Measurements from ENCODE around the gene PDCD6IP.
"Not testable (repeated sequence)": the region's sequence is repeated elsewhere in the genome, so short reads cannot be mapped to it uniquely, and the experiment has no call there.

PDCD6IP gene

DNA sequence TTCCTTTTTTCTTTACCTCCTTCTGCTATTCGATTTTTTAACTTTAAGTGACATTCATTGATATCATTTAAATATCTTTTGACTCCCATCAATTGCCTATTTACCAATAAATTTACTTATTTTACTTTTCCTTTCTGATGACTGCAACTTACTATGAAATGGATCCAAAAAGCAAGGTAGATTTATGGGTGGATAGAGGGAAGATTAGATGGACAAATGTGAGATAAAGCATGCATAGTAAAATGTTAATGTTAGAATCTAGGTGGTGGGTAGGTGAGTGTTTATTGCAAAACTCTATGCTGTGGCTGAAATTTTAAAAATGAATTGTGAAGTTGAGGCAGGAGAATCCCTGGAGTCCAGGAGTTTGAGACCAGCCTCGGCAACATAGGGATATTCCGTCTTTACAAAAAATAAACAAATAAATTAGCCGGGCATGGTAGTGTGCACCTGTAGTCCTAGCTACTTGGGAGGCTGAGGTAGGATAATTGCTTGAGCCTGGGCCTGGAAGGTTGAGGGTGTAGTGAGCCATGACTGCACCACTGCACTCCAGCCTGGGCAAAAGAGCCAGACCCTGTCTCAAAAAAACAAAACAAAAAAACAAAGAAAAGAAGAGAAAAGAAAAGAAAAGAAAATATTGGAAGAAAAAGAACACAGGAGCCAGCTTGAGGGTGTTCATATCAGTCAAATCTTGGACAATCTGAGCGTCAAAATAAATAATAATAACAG is 6.1 kb upstream of the PDCD6IP start:
- DNase-seq: no peak

DNA sequence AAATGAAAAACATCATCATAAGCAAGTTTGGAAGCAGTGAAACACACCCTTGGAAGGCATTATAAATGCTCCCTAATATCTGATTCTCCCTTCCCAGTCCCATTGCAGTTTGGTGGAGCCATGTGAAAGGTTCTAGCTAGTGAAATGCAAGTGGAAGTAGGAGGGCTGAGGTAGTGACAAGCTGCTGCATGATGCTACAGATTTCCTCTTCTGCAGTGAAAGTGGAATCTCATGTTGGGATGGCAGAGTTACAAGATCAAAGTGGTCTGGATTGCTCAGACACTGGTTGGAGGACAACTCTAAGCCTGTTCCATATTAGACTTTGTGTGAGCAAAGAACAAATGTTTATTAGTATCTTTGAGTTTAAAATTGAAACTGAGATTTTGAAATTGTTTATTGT is 3.3 kb upstream of the PDCD6IP start:
- DNase-seq: no peak

DNA sequence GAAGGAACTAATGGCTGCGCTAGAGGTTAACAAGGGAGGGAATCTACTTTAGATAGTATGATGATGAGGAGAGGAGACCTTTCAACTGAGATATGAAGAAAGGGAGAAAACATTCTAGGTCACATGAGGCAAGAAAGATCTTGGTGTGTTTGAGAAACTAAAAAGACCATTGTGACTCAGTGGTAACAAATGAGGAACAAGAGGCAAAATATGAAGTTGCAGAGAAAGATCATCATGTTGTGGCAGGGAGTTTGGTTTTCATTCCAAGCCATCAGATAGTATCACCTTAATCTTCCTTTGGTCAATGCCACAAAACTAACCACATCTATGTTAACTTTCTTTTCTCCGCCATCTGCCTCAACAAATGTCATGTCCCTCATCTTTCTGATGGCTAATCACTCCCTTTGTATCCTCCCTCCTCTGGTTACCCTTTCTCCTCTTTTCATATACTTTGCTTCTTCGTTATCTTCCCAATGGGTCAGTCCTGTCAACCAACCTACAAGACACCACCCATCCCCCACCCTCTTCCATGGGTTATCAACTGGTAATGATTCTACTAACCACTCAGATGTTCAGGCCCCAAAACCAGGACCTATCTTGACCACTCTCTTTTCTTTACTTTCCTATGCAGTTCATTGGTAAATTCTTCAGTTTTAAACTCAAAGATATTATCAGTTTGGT is 2.4 kb upstream of the PDCD6IP start:
- DNase-seq: no peak

DNA sequence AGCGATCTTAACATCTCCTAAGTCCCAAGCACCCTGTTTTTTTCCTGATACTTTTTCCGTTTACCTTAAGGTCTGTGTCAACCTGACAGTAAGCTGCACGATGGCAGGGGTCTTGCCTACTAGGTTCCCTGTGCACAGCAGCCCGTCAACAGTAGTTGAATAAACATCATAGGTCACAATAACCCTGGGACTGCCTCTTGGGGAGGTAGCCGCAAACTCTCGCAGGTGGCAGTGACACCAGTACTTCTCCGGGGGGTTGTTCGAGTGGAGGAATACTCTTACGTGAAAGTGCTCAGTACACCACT is 365 bp upstream of the PDCD6IP start:
- no peak for DNase-seq

DNA sequence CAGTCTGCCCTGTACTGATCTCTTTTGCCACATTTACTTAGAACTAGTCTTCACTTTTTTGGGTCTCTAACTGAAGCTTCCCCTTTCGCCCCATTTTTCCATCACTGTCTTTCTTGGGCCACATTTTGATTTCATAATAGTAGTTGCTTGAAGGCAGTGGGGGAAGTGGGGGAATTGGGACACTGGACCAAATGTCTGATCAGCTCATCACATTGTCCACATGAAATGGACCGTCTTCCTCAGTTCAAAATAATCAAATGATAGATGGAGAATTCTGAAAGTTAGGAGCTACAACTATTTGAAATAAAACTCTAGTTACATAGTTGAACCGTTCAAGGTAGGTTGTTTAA is 747 bp downstream of the PDCD6IP start:
- no peak for DNase-seq

DNA sequence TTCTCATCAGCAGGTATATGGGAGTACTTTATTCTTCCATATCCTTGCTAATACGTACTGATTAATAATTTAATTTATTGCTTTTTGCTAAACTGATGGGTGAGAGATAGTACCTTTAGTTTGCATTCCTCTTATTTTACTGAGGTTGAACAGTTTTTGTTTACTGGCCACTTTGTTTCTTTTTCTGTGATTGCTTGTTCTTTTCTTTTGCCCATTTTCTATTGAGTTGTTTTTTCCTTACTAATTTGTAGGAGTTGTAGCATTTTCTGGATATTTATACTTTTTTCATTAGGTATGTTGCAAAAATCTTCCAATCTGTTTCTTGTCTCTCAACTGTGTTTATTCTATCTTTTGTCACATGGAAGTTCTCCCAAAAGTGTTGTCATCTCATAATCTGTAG is 4.8 kb downstream of the PDCD6IP start:
- DNase-seq: no peak

DNA sequence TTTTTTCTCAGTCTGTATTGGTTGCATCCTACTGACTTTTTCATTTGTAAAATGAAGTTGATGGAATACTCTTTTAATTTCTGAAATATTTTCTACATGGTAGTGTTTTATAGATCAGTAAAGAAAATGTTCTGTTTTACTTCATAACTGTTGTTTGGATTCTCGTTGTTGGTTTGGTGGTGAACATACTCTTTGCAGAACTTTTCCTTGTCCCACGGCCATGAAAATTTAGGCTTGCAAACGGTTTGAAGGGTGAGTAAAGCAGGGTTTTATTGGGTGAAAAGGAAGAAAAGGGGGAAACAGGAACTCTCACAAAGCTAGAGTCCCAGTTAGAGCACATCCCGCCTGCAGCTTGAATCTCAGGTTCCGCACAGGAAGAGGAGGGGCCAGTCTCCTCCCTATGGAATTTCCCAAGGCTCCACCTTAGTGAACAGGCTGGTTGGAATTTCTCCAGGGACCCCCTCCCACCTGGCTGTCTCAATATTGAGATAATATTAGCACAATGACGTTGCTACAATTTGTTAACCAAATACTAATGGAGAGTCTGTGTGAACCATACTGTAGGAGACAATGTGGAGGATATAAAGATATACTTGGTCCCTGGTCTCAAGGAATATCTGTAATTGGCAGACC is 5.6 kb downstream of the PDCD6IP start:
- DNase-seq: no peak

DNA sequence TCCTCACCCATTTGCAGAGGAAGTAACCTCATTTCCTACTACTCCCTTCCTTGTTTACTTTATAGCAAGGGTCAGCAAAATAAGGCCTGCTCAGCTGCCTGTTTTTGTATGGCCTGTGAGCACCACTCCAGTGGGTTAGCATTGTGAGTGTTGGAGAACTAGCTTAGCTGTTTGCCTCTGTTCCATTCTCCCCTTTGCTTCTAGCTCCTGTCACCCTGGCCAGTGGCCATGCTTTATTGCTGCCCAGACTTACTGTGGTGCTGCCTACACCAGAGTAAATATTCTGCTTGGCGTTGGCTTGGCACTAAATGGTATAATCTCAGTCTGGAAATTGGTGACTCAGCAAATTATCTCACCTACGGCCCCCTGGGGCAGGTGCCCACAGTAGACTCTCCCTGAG is 8.8 kb downstream of the PDCD6IP start:
- no peak for DNase-seq

DNA sequence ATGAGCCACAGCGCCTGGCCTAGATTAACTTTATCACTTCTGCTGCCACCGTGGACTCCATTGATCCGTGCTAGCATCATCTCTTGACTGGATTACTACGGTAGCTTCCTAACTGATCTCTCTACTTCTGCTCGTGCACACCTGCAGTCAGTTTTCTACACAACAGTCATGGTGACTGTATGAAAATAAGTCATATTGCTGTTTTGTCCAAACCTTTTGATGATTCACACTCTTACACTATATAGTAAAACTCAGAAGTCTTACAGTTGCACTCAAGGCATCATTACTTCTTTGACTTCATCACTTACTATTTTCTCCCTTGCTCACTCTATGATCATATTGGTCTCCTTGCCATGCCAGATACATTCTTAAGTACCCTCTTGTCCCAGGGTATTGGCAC is 10.1 kb downstream of the PDCD6IP start:
- DNase-seq: no peak

DNA sequence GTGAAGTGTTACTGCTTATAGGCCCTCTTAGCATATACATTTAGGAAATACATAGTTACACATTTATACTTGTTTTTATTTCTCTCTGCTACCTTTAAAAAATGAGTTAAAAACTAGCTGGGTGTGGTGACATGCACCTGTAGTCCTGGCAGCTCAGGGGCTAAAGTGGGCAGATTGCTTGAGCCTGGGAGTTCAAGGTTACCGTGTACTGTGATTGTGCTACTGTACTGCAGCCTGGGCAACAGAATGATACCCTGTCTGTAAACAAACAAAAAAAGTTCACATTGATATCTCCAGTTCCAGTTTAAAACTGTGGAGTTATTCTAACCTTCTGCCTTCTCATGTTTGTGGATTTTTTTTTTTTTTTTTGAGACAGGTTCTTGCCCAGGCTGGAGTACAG is 12.1 kb downstream of the PDCD6IP start:
- DNase-seq: no peak

DNA sequence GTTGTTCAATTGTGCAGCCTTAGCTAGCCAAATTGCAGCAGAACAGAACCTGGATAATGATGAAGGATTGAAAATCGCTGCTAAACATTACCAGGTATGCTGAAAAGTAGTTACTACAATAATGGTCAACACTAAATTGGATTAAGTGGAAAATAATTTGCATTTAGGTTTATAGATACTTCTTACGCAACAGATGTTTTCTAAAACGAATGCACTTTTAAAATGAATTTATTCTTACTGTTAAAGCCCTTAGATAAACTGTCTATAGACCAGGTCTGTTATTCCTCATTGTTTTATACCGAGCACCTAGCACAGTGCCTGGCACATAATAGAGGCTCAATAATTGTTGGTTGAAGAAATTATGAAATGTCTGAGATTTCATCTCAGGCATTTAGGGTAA is 23.6 kb downstream of the PDCD6IP start:
- DNase-seq: no peak

DNA sequence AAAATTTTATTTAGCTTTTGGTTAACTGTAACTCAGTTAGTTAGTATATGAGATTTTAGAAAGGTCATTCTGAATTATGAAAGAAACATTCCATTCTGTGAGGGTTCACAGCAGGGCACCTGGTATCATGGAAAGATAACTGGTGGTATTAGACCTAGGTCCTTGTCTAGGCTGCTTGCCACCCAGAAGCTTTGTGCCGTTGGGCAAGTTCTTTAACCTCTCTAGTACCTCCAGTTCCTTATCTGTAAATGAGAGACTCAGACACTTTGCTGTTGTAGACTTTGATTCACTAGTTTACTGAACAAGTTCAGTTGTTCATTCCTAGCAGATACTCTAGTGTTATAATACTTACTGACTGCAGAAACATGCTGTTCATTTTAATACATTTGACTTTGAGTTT is 25.4 kb downstream of the PDCD6IP start:
- no peak for DNase-seq

DNA sequence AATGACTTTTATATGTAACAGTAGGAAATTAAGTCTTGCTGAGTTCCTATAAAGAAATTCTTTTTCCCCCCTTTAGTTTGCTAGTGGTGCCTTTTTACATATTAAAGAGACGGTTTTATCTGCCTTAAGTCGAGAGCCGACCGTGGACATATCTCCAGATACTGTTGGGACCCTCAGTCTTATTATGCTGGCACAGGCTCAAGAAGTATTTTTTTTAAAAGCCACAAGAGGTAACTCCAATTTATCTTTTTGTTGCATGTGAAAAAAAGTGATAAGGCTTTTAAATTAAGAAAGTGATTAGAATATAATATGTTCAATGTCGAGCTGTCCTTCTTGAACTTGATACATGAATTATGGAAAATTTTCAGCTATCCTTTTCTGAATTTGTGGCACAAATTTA is 26.7 kb downstream of the PDCD6IP start:
- DNase-seq: no peak

DNA sequence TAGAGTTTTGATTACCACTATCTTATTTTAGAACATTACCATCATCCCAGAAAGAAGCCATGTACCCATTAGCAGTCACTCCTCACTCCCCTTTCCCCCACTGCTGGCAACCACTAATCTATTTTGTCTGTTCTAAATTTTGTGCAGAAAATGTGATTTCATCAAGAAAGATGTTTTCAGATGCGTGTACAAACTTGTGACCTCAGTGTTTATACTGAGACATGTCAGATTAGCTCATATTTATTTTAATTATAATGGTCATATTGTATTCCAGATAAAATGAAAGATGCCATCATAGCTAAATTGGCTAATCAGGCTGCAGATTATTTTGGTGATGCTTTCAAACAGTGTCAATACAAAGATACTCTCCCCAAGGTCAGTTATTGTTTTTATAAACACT is 27.8 kb downstream of the PDCD6IP start:
- no peak for DNase-seq

DNA sequence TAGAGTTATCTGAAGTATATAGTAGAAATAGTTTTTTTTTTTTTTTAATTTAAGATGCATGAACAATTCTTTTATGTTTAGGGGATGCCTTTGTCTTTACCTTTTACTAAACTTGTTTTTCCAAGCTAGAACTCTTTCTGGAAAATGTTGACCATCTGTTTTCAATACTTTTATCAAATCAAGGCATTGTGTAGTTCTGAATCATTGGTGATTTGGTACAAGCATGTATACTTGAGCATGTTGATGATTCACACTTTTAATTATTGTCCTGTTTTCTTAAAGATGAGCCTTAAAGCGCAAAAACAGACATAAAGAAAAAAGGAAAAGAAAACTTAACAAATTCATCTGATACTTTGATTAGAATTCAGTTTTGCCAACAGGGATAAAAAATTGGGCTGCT is 28.3 kb downstream of the PDCD6IP start:
- DNase-seq: no peak

DNA sequence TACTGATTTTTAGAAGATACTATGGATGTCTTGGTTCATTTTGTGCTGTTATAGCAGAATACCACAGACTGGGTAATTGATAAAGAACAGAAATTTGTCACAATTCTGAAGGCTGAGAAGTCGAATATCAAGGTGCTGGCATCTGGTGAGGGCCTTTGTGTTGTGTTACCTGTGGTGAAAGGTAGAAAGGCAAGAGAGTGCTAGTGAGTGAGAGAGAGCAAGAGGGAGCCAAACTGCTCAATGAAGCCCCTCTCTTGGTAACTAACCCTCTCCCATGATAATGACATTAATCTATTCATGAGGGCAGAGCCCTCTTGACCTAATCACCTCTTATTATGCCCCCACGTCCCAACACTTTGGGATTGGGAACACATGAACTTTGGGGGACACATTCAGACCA is 31.3 kb downstream of the PDCD6IP start:
- DNase-seq: no peak

DNA sequence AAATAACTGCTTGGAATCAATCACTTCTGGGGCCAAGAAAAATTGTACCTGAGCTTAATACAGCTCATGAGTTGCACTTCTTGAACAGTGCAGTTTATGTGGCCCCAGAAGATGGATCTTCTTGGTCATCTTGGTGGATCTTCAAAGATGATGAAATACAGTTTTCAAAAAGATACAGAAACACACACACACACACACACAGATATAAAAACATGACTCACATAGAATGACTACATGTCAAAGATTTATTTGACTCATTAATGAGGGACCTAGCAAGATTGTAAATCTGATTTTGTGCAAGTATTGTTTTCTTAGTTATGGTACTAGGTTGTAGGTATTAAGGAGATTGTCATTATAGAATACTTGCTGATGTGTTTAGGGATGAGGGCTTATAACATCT is 32.6 kb downstream of the PDCD6IP start:
- DNase-seq: no peak

DNA sequence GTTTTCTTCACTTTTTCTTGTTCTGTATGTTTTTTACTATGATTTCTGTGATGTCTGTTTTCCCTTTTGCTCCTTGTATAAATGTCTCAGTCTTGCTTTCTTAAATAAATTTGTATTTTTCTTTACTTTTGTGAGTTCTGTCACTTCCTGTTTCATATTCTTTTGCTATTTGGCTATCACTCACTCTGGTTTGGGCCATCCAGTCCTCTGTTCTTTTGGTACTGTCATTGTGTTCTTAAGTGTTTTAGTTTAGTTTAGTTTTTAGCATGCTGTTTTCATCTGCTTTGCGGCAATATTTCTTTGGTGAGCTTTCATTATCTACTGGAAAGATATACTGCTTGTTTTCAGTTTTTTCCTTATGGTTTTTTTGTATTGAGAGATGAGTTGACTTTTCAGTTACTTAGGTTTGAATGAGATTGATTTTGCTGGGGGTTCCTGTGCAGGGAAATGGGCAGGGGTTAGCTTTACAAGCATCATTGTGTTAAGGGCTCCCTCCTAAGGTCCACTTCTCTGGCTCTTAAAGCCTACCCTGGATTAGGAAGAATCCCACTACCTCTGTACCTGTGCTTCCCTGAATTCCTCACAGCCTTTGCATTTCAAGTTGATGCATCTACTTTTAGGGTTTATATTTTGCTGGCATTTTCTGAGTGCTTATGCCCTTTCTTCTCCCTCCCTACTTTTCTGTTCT is 35.1 kb downstream of the PDCD6IP start:
- DNase-seq: no peak

DNA sequence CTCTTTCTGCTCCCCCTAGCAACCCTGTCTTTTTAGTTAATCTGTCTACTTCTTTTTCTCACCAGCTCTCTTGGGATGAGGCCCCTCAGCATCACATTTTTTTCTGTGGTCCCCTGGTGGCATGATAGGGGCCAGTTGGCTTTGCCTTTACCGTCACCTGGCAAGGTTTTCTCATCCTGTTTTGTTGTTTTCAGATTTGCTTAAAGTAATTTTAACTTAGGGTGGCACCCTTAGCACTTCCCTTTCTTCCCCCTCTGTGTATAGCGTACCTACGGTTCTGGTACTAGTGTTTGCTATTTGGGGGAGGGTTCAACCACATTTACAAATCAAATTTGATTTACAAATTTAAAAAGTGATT is 35.6 kb downstream of the PDCD6IP start:
- DNase-seq: no peak

DNA sequence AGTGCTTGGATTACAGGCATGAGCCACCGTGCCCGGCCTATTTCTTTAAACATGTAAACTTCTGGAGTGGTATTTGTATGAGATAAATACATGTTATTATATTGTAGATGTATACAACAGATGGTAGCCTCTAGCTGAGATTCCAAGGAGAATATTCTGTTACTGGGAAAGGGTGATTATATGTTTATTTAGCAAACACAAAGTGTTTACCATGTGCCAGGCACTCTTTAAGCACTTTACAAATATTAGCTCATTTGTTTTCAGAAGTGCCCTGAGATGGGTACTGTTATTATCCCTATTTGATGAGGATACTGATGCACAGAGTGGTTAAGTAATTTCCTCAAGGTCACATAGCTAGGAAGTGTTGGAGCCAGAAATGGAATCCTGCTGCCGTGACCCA is 38.8 kb downstream of the PDCD6IP start:
- not testable (repeated sequence) for DNase-seq

DNA sequence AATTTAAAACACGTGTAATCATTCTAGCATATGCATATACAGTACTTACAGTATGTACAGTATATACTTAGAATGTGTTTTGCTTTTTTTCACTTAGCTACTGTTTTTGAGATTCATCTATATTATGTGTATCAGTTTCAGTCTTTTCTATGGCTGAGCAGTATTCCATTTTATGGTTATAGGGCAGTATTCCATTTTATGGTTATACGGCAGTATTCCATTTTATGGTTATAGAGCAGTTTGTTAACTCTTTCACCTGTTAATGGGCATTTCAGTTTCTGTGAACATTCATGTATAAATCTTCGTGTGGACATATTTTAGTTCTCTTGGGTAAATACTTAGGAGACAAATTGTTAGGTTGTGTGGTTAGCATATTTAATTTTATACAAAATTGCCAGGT is 40.9 kb downstream of the PDCD6IP start:
- no peak for DNase-seq

DNA sequence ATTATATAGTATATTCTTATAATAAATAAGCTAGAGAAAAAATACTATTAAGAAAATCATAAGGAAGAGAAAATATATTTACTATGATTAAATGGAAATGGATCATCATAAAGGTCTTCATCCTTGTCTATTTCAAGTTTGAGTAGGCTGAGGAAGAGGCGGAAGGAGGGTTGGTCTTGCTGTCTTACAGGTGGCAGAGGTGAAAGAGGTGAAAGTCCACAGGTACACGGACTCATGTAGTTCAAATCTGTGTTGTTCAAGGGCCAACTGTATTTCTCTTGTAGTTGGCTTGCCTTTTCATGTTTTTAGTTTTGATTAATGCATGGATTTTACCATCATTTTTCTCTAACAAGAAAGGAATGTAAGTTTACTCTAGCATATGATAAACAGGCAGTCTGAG is 41.7 kb downstream of the PDCD6IP start:
- DNase-seq: no peak

DNA sequence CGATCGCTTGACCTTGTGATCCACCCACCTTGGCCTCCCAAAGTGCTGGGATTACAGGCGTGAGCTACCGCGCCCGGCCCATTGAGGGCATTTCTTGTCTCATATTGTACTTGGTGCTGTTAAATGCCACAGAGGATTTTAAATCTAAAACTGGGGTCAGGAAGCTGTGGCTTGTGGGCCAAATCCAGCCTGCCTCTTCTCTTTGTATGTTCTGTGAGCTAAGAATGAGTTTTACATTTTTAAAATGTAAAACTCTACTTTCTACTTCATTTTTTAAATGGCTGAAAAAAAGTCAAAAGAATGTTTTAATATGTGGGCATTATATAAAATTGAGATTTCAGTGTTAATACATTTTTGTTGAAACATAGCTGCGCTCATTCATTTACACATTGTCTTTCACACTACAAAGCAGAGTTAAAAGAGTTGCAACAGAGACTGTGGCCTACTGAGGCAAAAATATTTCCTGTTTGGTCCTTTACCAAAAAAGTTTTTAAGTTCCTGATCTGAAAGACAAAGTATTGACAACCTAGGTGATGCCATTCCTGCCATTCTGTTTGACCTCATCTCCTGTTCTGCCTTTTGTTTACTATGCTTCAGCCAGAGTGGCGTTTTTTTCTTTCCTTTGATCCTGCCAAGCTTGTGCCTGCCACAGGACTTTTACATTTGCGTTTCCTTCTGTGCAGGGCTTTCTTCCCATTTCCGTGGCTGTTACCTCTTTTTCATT is 50.4 kb downstream of the PDCD6IP start:
- no peak for DNase-seq

DNA sequence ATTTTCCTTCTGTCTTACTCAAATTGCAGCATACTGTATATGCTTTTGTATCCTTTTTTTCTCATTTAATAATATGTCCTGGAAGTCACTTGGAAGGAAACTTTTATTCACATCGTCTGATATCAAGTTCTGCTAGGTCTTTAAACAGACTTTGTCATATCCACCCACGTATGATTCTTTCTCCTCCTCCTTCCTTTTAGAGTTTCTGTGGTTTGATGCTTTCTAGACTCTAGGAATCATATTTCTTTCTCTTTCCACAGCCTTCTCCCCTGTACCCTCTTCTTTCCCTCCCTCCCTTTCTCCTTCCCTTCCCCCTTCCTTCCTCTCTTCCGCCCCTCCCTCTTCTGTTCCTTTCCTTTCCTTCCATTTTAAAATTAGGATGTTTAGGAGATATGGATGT is 52.2 kb downstream of the PDCD6IP start:
- DNase-seq: not testable (repeated sequence)
